Motor neuron (in vitro differentiated cells): ENCODE results near the gene GBE1. TPM values are rescaled to one million over a fixed set of nuclear protein-coding genes. Genes with fewer than 3 reads are reported as not detected.
A peak's percentile ranks its signal among the peaks of the same experiment; 100 is the strongest.

Experiments used
- ATAC-seq, 8 experiments: fragments of 200-7000 bp; cut with Tn5 transposase; replicated peaks in 6 of 8; 2 replicates each; pipeline ENCODE4 v1.8.0; 2021; ENCODE audit warnings: mild to moderate bottlenecking in 8 of 8, moderate library complexity in 8 of 8
- H3K27ac ChIP-seq, 2 donors: fragments of 250-450 bp; sonication (Bioruptor Pico); 2 replicates each; pipeline ENCODE4 v1.9.0; 2021; ENCODE audit warnings: antibody characterized with exemption in 2 of 2, mild to moderate bottlenecking in 2 of 2, moderate library complexity in 1 of 2
- H3K4me1 ChIP-seq, 2 donors: fragments of 250-450 bp; sonication (Bioruptor Pico); replicated peaks in 1 of 2; 2 replicates each; pipeline ENCODE4 v1.6.1; 2021; ENCODE audit warnings: antibody characterized with exemption in 2 of 2, mild to moderate bottlenecking in 2 of 2, moderate library complexity in 1 of 2
- H3K4me3 ChIP-seq, 5 donors: fragments of 250-450 bp; sonication (Bioruptor Pico); 2 replicates each; pipeline ENCODE4 v1.9.0; 2021; ENCODE audit warnings: antibody characterized with exemption in 5 of 5, mild to moderate bottlenecking in 5 of 5, moderate library complexity in 4 of 5
- WGBS, 10 experiments: fragments of 450-650 bp; shearing (Covaris generic); methylation state at CpG; one replicate each; pipeline ENCODE4 v1.0.0; 2022; 5-methylcytosine and 5-hydroxymethylcytosine counted together
- in situ Hi-C, 9 experiments: fragments of 400-800 bp; cut with MboI; loops; one replicate each; pipeline ENCODE4 v1.15.0; 2021; ENCODE audit warnings: low sequenced_read_pairs in 9 of 9, low pct_unique_long_range_greater_than_20kb in 2 of 9; ENCODE audit not compliant: unreplicated experiment in 9 of 9
- total RNA-seq, 8 experiments: library from RNA; unstranded; fragments of 300-600 nt; gene quantifications; 2 replicates each; pipeline versions ENCODE4 v1.2.3 to v1.2.4, GENCODE V29; 2022

The GBE1 gene
- total RNA-seq, 8 experiments from 2014 or later, result 17.9 to 47.9 (median 19.5) TPM

DNA sequence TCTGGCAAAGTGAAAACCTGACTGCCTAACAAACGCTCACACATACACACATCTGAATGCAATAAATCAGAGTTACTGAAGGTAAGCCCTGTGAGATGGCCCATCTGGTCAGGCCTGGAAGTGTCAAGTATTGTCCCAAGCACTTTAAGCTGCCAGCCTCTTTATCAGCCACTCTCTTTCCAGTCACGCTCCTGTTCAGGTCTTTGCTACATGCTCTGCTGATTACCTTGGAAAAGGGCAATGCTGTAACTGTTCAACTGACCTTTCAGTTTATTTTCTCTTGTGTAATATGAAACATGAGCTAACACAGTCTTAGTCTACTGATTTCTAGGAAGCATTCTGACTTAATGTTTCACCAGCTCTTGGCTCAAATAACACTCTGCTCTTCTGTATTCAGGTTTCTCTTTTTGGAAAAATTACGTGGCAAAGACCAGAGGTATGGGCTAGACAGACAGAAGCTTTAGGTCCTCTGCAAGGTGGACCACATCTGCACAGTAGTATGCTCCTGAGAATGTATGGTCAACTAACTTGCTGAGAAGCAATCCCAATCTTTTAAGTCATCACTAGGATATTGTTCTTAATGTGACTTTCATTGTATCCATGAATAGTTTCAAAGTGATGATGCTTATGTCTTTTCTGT is 44.5 kb downstream of the GBE1 start:
- ATAC-seq, result peak in 7 of 8 experiments; percentile 33 to 93 (median 80)
- Histone ChIP-seq H3K4me1 (no peaks in the 10 kb centered on the region), H3K27ac (no peak overlapping the region), H3K4me3 (no peak overlapping the region)
- 31 to 100% (median 86%) methylated on average over 1 to 3 of the region's 3 CpGs; no CpG with 5 or more reads in 1 of the 10 experiments for WGBS, 10 experiments
- in situ Hi-C loops, result no loop called here

- in situ Hi-C loops, result no loop called here
- Histone ChIP-seq H3K27ac (no peak overlapping the region), H3K4me3 (no peak overlapping the region), H3K4me1 (no peaks in the 10 kb centered on the region)
- WGBS, 10 experiments, result 86 to 100% (median 95%) methylated on average over 1 to 4 of the region's 4 CpGs
- no peak for ATAC-seq
Measured at GRCh38 chr3:81713031-81713430, 48.4 kb downstream of the GBE1 start.

- no peak for ATAC-seq
- Histone ChIP-seq H3K4me3 (no peak overlapping the region), H3K4me1 (no peaks in the 10 kb centered on the region), H3K27ac (no peak overlapping the region)
- 58 to 100% (median 80%) methylated on average over 1 to 2 of the region's 2 CpGs; no CpG with 5 or more reads in 1 of the 10 experiments for WGBS, 10 experiments
- in situ Hi-C loops, result no loop called here
Measured at GRCh38 chr3:81709606-81710005, 51.8 kb downstream of the GBE1 start.

GRCh38 chr3:81707996-81708395 is 53.4 kb downstream of the GBE1 start:
- no peaks in the 10 kb centered on the region for H3K4me1 ChIP-seq
- no peak overlapping the region for H3K4me3 ChIP-seq
- in situ Hi-C loops, result no loop called here
- no peak overlapping the region for H3K27ac ChIP-seq
- ATAC-seq, result no peak

DNA sequence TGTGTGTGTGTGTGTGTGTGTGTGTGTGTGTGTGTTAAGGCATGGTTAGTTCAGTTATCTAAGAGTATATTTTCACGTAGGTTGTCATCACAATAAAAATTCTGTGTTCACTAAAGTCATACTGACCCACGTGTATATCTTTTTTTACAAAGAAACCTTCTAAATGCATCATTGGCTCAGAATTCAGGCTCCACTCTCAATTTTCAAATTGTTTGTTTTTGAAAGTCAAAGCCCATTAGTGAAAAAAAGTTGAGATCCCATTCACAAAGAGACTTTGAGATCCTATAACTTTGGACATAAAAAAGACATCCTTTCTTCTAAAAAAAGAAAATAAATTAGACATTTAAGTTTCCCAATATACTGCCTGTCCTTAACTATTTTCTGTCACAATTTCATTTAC is 59.3 kb downstream of the GBE1 start:
- H3K4me1 ChIP-seq, result no peaks in the 10 kb centered on the region
- H3K27ac ChIP-seq, result no peak overlapping the region
- no peak for ATAC-seq
- 58 to 100% (median 78%) methylated on average over 1 to 2 of the region's 2 CpGs; no CpG with 5 or more reads in 1 of the 10 experiments for WGBS, 10 experiments
- H3K4me3 ChIP-seq, result no peak overlapping the region
- in situ Hi-C loops, result no loop called here

DNA sequence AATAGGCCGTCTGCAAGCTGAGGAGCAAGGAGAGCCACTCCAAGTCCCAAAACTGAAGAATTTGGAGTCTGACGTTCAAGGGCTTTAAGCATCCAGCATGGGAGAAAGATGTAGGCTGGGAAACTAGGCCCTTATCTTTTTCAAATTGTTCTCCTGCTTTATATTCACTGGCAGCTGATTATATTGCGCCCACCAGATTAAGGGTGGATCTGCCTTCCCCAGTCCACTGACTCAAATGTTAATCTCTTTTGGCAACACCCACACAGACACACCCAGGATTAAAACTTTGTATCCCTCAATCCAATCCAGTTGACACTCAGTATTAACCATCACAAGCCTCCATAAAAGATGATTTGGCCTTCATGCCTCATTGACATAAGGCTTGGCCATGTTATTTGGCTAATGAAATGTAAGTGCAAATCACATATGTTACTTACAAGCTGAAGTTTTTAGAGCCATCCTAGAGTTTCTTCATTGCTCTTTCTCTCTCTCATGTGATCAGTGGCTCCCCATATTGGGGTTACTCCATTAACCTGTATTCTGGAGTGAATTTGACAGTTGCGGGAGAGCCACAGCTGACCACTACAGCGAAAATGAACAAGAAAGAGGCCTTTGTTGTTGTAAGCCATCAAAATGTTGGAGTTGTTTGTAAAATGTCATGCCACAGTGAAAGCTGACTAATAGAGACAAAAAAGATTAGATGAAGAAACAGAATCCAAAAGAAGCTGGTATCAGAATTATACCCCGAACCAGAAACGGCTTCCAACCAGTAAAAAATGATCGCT is 61.7 kb downstream of the GBE1 start:
- 83 to 100% (median 94%) methylated on average over 3 to 7 of the region's 8 CpGs for WGBS, 10 experiments
- in situ Hi-C loops, result loop anchor here in 1 of 9 experiments (25.0 kb wide), 1 partner anchor 438 kb away; no protein-coding TSS in a partner anchor
- ATAC-seq, result no peak
- Histone ChIP-seq H3K27ac (no peak overlapping the region), H3K4me1 (no peaks in the 10 kb centered on the region), H3K4me3 (no peak overlapping the region)

DNA sequence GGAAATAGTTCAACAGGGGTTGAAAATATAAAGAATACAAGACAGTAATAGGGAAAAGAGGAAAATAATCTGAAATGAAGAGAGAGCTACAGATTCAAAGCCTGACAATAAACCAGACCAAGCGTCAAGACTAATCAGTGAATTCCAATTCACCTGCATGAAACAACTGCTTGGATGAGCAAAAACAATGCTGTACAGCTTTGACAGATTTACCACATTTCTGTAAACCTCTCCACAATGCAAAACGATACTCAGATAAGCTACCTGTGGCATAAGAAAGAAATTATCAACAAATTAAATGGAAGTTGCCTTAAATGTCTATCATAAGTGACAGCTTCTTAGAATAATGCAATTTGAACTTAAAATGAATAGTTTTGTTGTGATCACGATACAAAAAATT is 65.4 kb downstream of the GBE1 start:
- Histone ChIP-seq H3K27ac (no peak overlapping the region), H3K4me3 (no peak overlapping the region), H3K4me1 (no peaks in the 10 kb centered on the region)
- in situ Hi-C loops, result loop anchor here in 1 of 9 experiments (25.0 kb wide), 1 partner anchor 441 kb away; no protein-coding TSS in a partner anchor
- no peak for ATAC-seq
- WGBS, 10 experiments, result 86 to 100% (median 94%) methylated on average over 1 to 3 of the region's 3 CpGs; no CpG with 5 or more reads in 1 of the 10 experiments

DNA sequence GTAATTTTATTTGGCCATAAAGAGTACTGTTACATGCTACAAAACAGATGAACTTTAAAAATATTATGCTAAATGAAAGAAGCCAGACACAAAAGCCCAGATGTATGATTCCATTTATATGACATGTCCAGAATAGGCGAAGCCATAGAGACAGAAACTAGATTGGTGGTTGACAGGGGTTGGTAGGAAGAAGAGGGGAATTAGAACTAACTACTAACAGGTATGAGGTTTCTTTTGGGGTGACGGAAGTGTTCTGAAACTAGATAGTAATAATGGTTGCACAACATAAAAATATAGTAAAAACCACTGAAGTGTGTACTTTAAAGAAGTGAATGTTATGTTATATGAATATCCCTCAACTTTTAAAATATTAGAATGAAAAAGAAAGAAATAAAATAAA is 66.1 kb downstream of the GBE1 start:
- no peak for ATAC-seq
- in situ Hi-C loops, result loop anchor here in 1 of 9 experiments (25.0 kb wide), 1 partner anchor 442 kb away; no protein-coding TSS in a partner anchor
- 94 to 100% (median 100%) methylated on average over 1 to 2 of the region's 2 CpGs; no CpG with 5 or more reads in 1 of the 10 experiments for WGBS, 10 experiments
- H3K27ac ChIP-seq, result no peak overlapping the region
- no peaks in the 10 kb centered on the region for H3K4me1 ChIP-seq
- no peak overlapping the region for H3K4me3 ChIP-seq

DNA sequence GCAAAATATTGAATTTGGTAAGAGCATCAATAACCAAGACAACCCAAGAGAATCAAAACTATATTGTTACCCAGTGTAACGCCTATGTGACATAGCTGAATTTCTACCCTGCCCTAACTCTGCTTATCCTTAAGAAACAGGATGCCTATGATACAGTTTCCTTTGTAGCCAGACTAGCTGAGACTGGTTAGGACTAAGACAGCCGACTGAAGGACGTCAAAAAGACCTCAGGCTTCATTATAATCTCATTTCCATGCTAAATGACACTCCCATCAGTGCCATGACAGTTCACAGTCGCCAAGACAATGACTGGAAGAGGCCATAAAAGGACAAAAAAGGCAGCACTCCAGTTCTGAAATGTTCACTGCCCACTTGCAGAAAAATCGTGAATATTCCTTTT is 66.8 kb downstream of the GBE1 start:
- ATAC-seq, result peak in 4 of 8 experiments; percentile 22 to 67 (median 39)
- in situ Hi-C loops, result loop anchor here in 1 of 9 experiments (25.0 kb wide), 1 partner anchor 443 kb away; no protein-coding TSS in a partner anchor
- Histone ChIP-seq H3K4me1 (no peaks in the 10 kb centered on the region), H3K27ac (no peak overlapping the region), H3K4me3 (no peak overlapping the region)
- 62 to 100% (median 82%) methylated on average over 2 to 5 of the region's 5 CpGs; no CpG with 5 or more reads in 1 of the 10 experiments for WGBS, 10 experiments

GRCh38 chr3:81692766-81693165 is 68.7 kb downstream of the GBE1 start:
- WGBS, 10 experiments, result 0 to 100% (median 74%) methylated on average over 1 of the region's 1 CpG
- Histone ChIP-seq H3K4me3 (no peak overlapping the region), H3K27ac (no peak overlapping the region), H3K4me1 (no peaks in the 10 kb centered on the region)
- in situ Hi-C loops, result loop anchor here in 1 of 9 experiments (25.0 kb wide), 1 partner anchor 445 kb away; no protein-coding TSS in a partner anchor
- ATAC-seq, result no peak

GRCh38 chr3:81689617-81690016 is 71.8 kb downstream of the GBE1 start:
- no peak overlapping the region for H3K27ac ChIP-seq
- H3K4me1 ChIP-seq, result no peaks in the 10 kb centered on the region
- WGBS, 10 experiments, result 87 to 100% (median 95%) methylated on average over 1 to 6 of the region's 7 CpGs; no CpG with 5 or more reads in 1 of the 10 experiments
- no peak overlapping the region for H3K4me3 ChIP-seq
- in situ Hi-C loops, result loop anchor here in 1 of 9 experiments (25.0 kb wide), 1 partner anchor 448 kb away; no protein-coding TSS in a partner anchor
- ATAC-seq, result no peak

DNA sequence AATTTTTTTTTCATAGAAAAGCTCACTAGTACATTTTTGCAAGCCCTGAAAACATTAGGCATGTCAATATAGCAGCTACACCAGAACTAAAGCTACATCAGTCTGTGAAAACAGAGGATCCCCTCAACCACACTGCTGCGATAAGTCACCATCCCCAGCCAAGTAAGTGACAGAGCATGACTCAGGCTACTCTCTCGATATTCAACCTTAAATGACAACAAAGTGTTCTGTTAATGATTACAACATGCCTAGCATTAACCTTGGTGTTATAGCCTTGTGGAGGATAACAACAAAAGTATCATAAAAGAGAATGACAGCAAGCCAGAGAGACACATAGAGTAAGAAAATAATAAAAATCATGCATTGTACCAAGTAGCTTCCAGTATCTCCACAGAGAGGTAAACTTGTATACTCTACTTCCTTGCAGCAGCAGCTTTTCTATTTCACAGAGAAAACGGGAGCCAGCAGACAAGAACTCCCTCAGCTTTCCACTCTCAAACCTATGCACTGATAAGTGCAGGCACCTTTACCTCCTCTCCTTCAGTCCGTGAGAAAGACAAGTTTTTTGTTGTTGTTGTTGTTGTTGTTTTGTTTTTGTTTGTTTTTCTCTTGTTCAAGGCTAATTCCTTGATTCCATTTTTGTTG is 76.6 kb downstream of the GBE1 start:
- 0 to 83% (median 53%) methylated on average over 1 to 4 of the region's 4 CpGs; no CpG with 5 or more reads in 1 of the 10 experiments for WGBS, 10 experiments
- Histone ChIP-seq H3K4me3 (no peak overlapping the region), H3K4me1 (no peaks in the 10 kb centered on the region), H3K27ac (no peak overlapping the region)
- in situ Hi-C loops, result loop anchor here in 1 of 9 experiments (25.0 kb wide), 1 partner anchor 452 kb away; no protein-coding TSS in a partner anchor
- peak in 6 of 8 experiments; percentile 26 to 61 (median 36) for ATAC-seq
